Neutrophil (primary cell): ENCODE measurements around the gene GNL3.

ENCODE experiments used
- H3K27ac ChIP-seq: fragments of 200-600 bp; sonication (generic); 2 replicates; pipeline ENCODE4 v1.5.1; 2016; ENCODE audit warnings: mild to moderate bottlenecking, moderate library complexity
- H3K27me3 ChIP-seq: fragments of 200-600 bp; sonication (generic); 2 replicates; pipeline ENCODE4 v1.6.0; 2016; ENCODE audit warnings: mild to moderate bottlenecking
- H3K36me3 ChIP-seq: fragments of 200-600 bp; sonication (generic); 2 replicates; pipeline ENCODE4 v1.5.1; 2017
- H3K4me1 ChIP-seq, 2 experiments: fragments of 200-600 bp in 1 of 2; sonication (generic) in 1 of 2; 1 replicate in 1 of 2; 2 replicates in 1 of 2; pipeline versions ENCODE4 v1.5.1 to v1.6.1; 2013 to 2016; ENCODE audit warnings: low read depth in 1 of 2, low read length in 1 of 2, mild to moderate bottlenecking in 1 of 2, moderate library complexity in 1 of 2; ENCODE audit not compliant: control insufficient read depth in 1 of 2, insufficient read depth in 1 of 2
- H3K4me3 ChIP-seq, 2 experiments: fragments of 200-600 bp in 1 of 2; sonication (generic) in 1 of 2; 1 replicate in 1 of 2; 2 replicates in 1 of 2; pipeline ENCODE4 v1.5.1; 2013 to 2016; ENCODE audit warnings: low read depth in 1 of 2, low read length in 1 of 2, mild to moderate bottlenecking in 1 of 2, moderate library complexity in 1 of 2
- H3K9me3 ChIP-seq: fragments of 200-600 bp; sonication (generic); 2 replicates; pipeline ENCODE4 v1.5.1; 2016
- CTCF ChIP-seq: fragments of 200-600 bp; sonication (generic); IDR thresholded peaks from 2 replicates; pipeline ENCODE4 v1.5.1; 2016; ENCODE audit warnings: antibody characterized with exemption

The GNL3 gene

GRCh38 chr3:52690560-52690959, 4.7 kb downstream of the GNL3 start:
- H3K4me3 ChIP-seq, result no peak overlapping the region
- H3K27me3 ChIP-seq, result no peaks in the 10 kb centered on the region
- no peaks in the 10 kb centered on the region for H3K9me3 ChIP-seq
- no peak for TF ChIP-seq CTCF
- H3K4me1 ChIP-seq, result peaks cover 8 to 11% of the 10 kb centered on the region in 2 experiments
- H3K36me3 ChIP-seq, result peaks cover 33% of the 10 kb centered on the region
- no peak overlapping the region for H3K27ac ChIP-seq

- no peaks in the 10 kb centered on the region for H3K4me1 ChIP-seq
- H3K27me3 ChIP-seq, result no peaks in the 10 kb centered on the region
- H3K4me3 ChIP-seq, result no peak overlapping the region
- no peak for TF ChIP-seq CTCF
- no peaks in the 10 kb centered on the region for H3K9me3 ChIP-seq
- peaks cover 58% of the 10 kb centered on the region for H3K36me3 ChIP-seq
- no peak overlapping the region for H3K27ac ChIP-seq
These were observed 7.2 kb downstream of the GNL3 start for GRCh38 chr3:52693071-52693470.

- Histone ChIP-seq H3K36me3 (peaks cover 61% of the 10 kb centered on the region), H3K4me1 (no peaks in the 10 kb centered on the region), H3K9me3 (no peaks in the 10 kb centered on the region), H3K27ac (no peak overlapping the region), H3K27me3 (no peaks in the 10 kb centered on the region), H3K4me3 (no peak overlapping the region)
- TF ChIP-seq CTCF, result no peak
These were observed 8.8 kb downstream of the GNL3 start for GRCh38 chr3:52694528-52695189.

GRCh38 chr3:52695798-52696671, 10.2 kb downstream of the GNL3 start:
- H3K36me3 ChIP-seq, result peaks cover 66% of the 10 kb centered on the region

More at GRCh38 chr3:52695798-52696671, 10.2 kb downstream of the GNL3 start:
- no peaks in the 10 kb centered on the region for H3K9me3 ChIP-seq
- no peaks in the 10 kb centered on the region for H3K27me3 ChIP-seq
- H3K4me3 ChIP-seq, result no peak overlapping the region
- no peak overlapping the region for H3K27ac ChIP-seq
- no peak for TF ChIP-seq CTCF
- no peaks in the 10 kb centered on the region for H3K4me1 ChIP-seq
